NCI-H1105 treated with DMSO at 0.1 percent for 48 hours (cell line): ENCODE results near the gene HRH4.

Source experiments
- DNase-seq: peaks from one replicate; lab custom pipeline; 2025; lab: John Stamatoyannopoulos, UW

Gene HRH4

GRCh38 chr18:24465486-24465885, 5.0 kb downstream of the HRH4 start:
- DNase-seq, result no peak

DNA sequence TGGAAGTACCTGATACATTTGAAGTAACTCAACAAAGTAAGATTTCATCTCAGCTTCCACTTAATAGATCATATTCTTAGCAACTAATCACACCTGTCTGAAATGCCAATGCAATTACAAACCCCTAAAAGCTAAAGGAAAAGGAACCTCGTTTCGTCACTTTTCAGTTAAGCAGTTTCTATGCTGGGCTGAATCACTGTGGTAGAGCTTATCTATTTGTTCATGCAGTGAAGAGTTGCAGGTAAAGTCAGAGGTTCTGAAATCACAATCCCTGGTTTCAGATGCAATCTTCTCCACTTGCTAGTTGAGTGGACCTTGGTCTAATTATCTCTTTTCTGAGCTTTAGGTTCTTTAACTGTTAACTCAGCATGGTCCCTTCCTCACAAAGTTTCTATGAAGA, 6.3 kb downstream of the HRH4 start:
- no peak for DNase-seq

DNA sequence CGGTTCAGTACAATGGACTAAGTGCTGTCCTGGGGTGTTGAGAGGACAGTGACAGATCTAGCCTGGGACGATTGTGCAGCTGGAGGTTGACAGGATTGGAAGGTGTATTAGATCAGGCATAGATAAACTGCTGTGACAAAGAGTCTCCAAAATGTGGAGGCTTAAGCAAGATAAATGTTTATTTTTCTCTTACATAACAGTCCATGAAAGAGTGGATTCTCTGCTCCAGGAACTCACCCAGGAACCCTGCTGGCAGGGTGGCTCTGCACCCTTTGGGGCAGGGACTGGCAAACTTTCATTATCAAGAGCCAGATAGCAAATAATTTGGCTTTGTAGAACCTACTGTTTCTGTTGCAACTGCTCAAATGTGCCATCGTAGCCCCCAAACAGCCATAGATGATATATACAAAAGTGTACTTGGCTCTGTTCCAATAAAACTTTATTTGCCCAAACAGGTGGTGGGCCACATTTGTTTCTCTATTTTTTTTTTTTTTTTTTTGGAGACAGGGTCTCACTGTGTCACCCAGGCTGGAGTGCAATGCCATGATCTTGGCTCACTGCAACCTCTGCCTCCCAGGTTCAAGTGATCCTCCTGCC, 9.7 kb downstream of the HRH4 start:
- DNase-seq, result no peak

- no peak for DNase-seq
Observed at GRCh38 chr18:24470805-24471204, 10.4 kb downstream of the HRH4 start.

GRCh38 chr18:24472591-24472990, 12.2 kb downstream of the HRH4 start:
- DNase-seq, result no peak

DNA sequence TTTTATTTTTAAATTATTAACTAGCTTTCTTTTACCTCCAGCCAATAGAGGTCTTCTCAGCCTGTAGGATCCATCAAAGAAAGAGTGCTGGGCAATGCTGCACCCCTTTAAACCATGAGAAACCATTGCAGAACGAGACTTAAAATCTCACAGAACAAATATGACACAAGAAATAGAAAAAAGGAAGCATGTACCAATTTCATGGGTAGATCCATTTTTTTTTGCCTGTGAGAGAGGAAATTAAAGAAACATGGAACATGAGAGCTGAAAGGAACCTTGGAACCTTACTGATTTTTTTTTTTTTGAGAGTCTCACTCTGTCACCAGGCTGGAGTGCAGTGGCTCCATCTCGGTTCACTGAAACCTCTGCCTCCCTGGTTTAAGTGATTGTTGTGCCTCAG, 14.0 kb downstream of the HRH4 start:
- no peak for DNase-seq

DNA sequence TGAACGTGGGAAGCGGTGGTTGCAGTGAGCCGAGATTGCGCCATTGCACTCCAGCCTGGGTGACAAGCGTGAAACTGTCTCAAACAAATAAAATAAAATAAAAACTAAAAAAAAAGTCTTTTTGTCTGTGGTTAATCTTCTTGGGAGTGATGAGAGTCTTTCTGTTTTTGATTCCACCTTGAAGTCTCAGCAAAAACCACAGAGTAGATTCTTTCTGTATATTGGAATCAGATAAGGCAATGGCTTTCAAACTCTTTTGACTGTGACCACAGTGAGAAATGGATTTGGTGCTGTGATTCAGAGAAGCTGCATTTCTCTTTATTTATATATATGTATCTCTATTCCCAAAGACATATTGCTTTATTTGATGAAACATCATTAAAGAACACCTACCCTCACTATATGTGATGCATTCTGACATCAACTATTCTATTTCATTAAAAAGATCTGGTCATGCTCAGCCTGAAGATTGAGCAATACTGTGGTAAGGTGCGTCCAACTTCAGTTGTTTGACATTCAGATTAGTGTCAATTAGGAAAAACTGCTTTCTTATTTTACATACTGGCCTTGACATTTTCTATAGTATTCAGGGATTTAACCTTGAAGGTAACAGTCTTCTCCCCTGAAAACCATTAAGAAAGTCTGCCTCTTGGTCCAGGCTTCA, 15.6 kb downstream of the HRH4 start:
- DNase-seq, result no peak

GRCh38 chr18:24479371-24479770, 18.9 kb downstream of the HRH4 start:
- no peak for DNase-seq

DNA sequence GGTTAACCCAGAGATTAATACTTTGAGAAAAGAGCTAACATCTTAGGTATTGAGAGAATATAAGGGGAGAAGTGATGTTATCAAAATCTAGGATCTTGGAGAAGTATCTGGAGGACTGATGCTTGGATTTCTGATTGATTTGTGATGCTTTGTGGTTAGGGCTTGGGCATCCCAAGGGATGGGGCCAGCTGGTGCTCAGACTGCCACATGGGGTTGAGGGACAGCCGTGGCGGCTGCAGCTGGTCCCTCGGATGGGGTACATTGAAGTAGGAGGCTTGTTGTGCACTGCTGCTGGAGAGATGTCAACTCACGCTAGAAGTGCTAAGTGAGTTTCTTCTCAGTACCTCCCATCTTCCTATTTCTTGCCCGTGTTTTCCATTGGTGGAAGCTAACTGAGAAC, 22.4 kb downstream of the HRH4 start:
- DNase-seq, result no peak

GRCh38 chr18:24485681-24486080, 25.2 kb downstream of the HRH4 start:
- DNase-seq, result no peak

DNA sequence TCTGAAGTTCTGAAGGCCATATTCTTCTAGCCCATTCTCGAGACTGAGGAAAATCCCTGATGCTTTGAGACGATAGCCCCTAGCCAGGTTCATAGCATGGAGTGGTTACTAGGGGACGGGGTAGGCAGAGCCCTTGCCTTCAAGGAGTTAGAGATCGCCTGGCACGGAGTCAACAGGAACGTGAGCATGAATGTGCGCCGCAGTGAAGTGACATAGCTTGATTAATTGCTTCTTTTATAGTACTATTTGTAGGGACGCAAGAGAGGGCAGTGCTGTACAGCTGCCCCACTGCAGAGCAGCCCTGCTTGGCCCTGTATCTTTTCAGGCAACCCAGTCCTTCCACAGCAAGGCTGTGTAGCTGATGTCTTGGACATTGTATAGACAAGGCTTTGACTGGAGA, 26.2 kb downstream of the HRH4 start:
- DNase-seq, result no peak

GRCh38 chr18:24488824-24489493, 28.5 kb downstream of the HRH4 start:
- peak; percentile 52 for DNase-seq

DNA sequence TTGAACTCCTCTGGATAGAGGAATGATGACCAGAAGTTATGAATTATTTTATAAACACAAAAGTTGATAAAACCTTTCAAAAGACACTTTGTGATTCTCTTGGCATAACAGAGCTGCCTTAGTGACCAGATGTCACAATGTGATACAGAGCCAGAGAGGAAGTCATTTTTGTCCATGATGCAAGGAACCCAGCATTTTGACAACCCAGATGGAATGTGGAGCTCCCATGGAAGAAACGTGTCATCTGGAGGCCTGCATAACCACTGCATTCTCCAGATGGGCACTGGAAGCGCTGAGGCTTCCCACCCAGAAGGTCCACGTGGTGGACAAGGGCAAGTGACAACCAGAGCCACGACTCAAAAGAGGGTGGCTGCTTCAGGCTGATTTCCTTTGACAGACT, 30.1 kb downstream of the HRH4 start:
- DNase-seq, result no peak

GRCh38 chr18:24491927-24492834, 31.7 kb downstream of the HRH4 start:
- DNase-seq, result no peak

DNA sequence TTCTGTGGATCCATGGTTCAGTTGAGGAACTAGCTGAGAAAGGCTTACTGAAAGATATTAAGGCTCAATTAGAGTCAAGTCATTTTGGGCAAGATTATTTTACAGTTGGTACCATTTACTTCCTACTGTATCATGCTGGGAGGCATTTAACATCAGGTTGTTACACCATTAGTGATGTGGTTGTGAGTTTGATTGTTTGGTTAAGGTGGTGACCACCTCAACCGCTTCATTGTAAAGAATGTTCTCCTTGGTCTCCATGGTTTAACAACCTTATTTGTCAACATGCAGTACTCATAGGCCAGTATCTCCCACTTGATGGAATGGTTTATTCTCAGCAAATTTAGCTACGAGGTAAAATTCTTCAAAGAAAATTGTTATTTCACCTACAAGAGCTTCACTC, 34.1 kb downstream of the HRH4 start:
- DNase-seq, result no peak

- DNase-seq, result no peak
Observed at GRCh38 chr18:24497031-24497754, 36.8 kb downstream of the HRH4 start.

DNA sequence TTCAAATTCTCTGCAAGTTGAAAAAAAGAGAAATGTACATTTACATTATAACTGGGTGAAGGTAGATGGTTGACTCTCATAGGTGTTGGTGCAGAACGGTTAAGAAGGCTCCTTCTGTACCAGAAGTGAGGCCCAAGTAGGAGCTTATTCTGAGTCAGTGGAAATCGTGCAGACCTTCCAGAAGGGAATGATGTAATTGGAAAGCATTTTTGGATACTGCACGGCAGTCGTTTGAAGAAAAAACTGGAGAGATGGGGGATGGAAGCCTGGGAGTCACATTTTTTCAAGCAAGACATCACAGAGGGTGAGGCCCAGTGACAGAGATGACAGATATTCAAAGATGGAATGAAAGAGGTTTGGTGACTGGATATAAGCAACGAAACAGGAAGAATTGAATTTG, 39.4 kb downstream of the HRH4 start:
- no peak for DNase-seq

- no peak for DNase-seq
Observed at GRCh38 chr18:24500217-24500616, 39.8 kb downstream of the HRH4 start.

DNA sequence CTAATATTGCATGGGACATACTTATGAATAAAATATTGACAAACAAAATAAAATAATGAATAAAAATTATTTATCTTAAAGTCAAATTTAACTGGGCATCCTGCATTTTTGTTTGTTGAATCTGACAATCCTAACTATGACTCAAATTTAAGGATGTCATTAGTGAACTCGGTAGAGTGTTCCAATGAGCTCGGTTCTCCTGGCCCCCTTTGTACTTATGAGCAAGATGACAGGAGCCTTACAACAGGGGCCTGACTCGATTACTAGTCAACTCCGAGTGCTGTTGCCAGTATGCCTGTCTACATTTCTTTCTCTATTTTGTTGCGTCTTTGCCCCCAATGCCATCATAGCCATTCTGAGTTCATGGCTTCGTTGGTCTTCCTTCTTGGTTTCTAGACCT, 40.3 kb downstream of the HRH4 start:
- no peak for DNase-seq

DNA sequence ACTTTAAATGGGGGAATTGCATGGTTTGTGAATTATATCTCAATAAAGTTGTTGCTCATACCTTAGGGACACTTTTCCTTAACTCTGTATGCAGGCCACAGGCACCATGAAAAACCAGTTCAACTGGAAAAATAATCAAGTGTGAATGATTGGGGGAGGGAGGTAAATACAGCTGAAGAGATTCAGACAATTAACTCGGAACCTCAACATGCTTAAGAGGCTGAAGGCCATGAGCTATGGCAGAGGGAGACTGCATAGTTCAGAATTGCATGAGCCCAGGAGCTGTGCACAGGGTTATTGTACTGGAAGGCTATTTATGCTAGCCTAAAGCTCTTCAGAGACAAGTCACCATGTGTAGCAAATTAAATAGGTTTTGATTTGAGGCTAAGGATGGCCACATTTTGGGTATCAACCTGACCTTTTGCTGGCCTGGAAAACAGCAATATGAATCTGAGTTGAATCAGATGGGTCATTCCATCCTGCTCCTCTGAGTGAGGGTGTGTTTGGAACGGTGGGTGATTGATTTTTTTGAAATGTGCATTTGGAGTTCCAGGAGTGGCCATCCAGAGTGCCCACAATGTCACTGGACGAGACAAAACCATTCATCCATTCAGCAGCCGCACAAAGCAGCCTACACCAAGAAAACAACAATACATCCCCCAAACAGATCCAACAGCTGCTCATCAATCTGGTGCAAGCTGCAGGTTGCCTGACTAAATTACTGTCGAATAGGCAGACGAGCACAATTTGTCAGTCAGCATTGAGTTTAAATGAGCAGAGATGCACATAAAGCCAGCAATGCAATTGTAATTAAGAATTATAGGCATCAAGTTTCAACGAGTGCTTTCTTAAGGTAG, 42.5 kb downstream of the HRH4 start:
- DNase-seq, result no peak

DNA sequence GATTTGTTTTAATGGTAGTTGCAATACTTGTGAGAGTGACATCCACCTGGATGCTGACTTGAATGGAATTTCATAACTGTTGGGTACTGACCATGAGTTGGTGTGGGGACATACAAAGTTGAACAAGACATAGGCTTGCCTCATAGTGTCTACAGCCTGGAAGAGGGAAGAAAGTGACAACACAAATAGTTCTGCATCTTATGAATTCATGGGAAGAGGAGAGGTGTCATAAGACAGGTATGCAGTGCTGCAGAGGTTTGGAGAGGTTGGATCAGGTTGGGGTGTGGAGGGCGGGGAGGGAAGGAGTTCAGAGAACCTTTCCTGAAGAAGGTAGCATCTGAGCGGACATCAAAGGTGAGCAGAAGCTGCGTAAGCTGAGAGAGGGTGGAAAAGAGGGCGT, 44.0 kb downstream of the HRH4 start:
- no peak for DNase-seq
